Right ventricle myocardium inferior (tissue), 1 donor: ENCODE results near the gene PCDH9. TPM values are rescaled to one million over a fixed set of nuclear protein-coding genes. Genes with fewer than 3 reads are reported as not detected.

Source experiments
- ATAC-seq: fragments of 200-7000 bp; cut with Tn5 transposase; one replicate; pipeline ENCODE4 v1.9.1; 2020; ENCODE audit warnings: mild to moderate bottlenecking, moderate library complexity
- DNase-seq: peaks from one replicate; pipeline ENCODE4 v3.0.0; 2021; ENCODE audit errors: missing footprints
- intact Hi-C: fragments of 100-400 bp; cut with DNase I; formaldehyde crosslinking; loops from one replicate; pipeline ENCODE4 v1.11.0; 2022
- total RNA-seq: library from RNA; stranded (reverse); fragmentation: NEBNext Ultra II Directional; extraction: Animal tissue kit (Norgen Biotek cat#: 25700); gene quantifications from one replicate; pipeline ENCODE4 v1.2.1, GENCODE V29; 2021
- donor health status: DM: no; HTN: yes; CAD: no; lungs with severe emphysema.

PCDH9 gene
- total RNA-seq, 1 donor from 2014 or later, result 9.9 TPM

DNA sequence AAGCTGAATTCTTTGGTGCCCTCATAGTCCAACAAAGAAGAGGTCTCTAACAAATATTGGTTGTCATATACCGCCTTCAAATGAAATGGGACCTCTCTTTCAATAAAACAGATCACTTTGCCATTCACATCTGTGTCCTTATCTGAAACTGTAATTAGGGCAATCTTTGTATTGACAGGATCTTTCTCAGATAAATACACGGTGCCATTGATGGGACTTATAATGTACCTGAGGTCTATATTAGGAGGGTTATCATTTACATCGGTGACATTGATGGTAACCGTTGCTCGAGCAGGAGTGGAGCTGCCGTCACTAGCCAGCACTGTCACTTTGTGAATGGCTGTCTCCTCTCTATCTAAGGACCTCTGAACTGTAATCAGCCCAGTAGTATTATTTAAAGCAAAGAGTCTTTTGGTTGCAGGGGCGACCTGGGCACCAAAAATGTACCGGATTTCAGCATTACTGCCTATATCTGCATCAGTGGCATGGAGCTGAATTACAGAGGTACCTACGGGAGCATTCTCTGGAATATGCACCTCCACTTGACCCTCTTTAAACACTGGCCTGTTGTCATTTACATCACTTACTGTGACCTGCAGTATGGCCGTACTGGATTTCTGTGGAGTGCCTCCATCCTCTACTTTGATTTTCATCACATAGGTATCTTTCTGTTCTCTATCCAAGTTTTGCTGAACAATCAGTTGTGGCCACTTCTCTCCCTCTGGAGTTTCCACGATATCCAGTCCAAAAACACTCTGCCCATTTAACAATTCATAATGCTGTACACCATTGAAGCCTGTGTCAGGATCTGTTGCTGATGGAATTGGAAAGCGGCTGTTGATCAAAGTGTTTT lies 2.8 kb downstream of the PCDH9 start:
- ATAC-seq (no peak), DNase-seq (no peak)
- intact Hi-C loops, result loop anchor here (5.0 kb wide), 1 partner anchor 1570 kb away; no protein-coding TSS in a partner anchor

DNA sequence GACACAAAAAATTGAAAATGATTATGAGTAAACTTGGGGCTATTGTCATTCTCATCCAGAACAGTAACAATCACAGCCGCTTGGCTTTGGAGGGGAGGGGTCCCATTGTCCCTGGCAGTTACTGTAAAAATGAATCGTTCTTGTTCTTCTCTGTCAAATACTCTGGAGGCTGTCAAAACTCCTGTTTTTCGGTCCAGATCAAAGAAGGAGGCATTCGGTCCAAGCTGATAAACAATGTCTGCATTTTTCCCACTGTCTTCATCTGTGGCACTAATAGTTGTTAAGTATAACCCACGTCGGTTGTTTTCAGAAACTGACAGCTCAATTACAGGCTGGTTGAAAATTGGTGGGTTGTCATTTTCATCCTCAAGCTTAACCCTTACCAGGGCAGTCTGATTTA lies 3.4 kb downstream of the PCDH9 start:
- DNase-seq (no peak), ATAC-seq (no peak)
- intact Hi-C loops, result loop anchor here (5.0 kb wide), 1 partner anchor 1569 kb away; no protein-coding TSS in a partner anchor

DNA sequence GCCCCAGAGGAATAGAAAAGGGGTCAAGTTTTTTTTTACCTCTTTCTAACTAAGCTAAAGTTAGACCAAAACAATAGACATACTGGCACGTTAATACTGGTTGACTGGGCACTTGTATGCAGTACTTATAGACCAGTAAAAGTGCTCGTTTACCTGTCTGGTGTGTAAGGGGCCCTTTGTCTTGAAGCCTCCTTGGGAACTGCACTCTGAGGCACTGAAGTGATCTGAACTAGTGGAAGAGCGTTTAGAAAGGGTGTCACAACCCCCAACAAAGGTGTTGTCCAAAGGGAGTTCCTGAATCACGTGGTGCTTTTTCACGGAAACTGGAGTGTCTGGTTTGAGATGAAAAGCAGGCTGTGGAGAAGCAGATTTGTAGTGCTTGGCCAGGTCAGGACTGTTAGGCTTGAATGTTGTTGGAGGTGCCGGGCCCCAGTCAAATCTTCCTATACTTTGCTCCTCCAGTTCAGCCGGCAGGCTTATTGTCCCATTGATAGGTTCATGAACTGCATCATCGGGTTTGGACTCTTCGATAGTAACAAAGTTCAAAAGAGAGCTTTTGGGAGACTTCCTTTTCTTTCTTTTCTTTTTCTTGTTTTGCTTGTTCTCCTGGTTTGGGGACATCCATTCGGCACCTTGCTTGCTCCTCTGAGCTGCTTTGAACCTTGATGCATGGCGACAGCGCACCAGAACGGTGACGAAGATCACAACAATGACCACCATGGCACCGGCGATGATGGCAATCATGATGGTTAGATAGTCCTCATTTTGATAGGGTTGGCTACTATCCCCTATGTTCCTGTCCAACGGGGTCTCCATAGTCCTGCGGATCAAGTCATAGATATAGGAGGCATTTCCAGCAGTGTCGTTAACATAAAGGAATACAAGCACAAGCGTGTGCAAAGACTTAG lies 4.6 kb downstream of the PCDH9 start:
- DNase-seq (peak; percentile 56), ATAC-seq (no peak)
- intact Hi-C loops, result loop anchor here (5.0 kb wide), 1 partner anchor 1568 kb away; no protein-coding TSS in a partner anchor

DNA sequence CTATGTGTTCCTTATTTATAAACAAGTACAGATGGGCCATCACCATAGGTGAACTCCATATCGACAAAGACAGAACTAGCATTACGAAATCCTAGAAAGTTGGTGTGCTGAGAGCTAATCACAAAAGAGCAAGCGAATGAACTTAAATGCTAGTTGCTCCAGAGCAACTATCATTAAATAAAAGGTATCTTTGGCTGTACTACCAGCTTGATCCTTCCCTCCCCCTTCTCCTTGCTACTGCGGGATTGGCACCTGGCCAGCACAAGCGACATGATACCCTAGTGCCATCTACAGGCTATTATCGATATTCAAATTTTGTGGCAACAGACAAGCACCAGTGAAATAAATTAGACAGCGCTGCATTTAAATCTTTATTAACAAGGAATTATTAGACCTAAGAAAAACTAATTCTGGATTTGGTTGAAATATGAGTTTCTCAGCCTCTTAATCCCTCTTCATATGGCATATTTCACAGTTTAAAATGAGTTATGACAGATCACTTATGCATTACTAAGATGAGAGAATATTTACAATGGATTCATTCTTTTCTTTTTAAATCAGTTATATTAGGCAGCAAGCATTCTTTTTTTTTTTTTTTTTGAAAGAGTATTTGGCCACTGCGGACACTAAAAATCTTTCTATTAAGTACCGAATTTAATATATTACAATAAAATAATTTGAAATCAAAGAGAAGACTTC lies 5.8 kb downstream of the PCDH9 start:
- peak; percentile 89 for DNase-seq
- peak; percentile 84 for ATAC-seq
- intact Hi-C loops, result loop anchor here (1.0 to 5.0 kb wide), 3 partner anchors 77 to 537 kb away; no protein-coding TSS in a partner anchor

DNA sequence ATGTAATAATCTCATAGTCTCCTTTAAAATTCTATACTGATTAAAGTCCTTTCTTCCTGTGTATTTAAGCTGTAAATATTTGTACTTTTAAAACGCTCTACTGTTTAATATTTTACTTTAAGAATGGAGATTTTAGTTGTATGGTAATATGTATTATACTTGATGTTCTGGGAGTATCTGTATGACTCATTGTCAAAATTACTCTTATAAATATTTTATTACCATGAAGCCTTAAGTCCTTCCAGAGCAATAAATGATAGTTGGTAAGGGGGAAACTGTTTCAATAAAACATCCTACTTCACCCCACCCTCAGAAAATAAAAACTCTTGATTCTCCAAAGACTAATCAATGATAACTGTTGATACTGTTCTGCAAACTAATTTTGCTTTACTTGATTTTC lies 6.4 kb downstream of the PCDH9 start:
- intact Hi-C loops, result loop anchor here (1.0 to 5.0 kb wide), 3 partner anchors 76 to 536 kb away; no protein-coding TSS in a partner anchor
- DNase-seq (no peak), ATAC-seq (no peak)

DNA sequence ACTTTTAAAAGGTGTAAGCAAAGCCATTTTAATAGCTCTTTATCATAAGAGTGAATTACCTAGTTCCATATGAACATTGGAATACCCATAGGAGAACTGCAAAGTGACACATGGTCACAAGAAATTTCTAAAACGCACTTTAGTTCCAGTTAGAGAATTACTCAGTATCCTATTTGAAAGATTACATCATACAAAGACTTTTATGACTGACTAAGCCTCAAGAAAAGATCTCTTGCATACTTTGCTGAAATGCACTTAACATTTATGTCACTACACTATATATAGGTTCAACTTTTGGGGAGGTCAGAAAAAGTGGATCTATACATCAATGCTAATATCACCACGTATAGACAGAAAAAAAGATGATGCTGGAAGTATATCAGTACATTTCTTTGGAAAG lies 7.1 kb downstream of the PCDH9 start:
- no peak for DNase-seq
- intact Hi-C loops, result loop anchor here (5.0 kb wide), 2 partner anchors 76 to 536 kb away; no protein-coding TSS in a partner anchor
- no peak for ATAC-seq

DNA sequence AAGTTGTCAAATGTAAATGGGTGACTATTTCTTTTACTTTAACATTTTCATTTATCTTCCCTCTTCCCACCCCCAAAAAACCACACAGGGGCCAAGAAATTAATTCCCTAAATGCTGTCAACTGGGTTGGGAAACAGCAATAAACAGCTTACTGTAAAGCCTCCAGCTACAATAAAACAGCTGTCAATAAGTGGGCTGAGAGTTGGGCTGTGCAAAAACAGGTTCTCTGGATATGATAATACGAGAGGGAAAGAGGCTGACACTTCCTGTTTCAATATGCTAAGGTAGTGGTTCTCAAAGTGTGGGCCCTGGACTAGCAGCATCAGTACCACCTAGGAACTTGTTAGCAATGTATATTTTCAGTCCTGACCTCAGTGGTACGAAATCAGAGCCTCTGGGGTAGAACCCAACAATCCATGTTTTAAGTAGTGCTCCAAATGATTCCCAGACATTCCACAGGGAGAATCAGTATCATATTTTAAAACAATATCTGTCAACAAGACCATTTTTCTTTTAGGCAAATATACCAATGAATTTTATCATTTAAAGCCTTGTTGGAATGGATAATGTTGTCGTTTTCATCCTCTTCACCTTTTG lies 8.4 kb downstream of the PCDH9 start:
- no peak for ATAC-seq
- intact Hi-C loops, result loop anchor here (5.0 kb wide), 2 partner anchors 74 to 534 kb away; no protein-coding TSS in a partner anchor
- no peak for DNase-seq

DNA sequence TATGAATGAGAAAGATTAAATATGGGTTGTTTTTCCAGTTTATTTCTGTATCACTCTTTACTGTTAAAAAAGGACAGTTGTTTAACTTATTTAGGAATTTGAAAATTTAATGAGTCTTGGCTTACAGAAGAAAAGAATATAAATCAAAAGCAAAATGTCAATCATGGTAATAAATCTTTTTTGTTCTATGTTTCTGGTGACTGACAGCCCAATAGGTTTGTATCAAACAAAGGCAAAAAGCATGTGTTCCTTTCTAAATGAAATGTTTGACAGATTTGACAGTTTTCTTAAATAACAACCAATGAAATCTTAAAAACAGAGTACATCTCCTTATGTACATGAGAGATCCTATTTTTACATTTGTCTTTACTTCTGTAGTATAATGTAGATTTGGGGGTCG lies 11.0 kb downstream of the PCDH9 start:
- no peak for DNase-seq
- no peak for ATAC-seq
- intact Hi-C loops, result no loop called here

DNA sequence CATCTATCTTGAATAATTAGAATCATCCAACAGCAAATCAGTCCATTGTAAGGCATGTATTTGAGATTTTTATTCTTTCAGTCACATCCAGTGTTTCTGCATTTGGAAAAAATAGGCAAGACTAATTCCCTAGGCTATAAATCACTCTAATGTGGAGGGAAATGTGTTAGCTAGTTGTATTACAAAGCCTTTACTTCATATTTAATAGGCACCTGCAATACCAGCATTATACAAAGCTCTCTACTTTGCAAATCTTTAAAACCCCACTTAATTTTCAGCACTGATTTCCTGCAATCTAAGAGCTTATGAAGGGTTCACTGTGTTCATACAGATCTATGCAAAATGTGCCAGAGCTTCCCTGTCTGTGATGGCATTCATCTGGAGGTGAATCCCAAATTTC lies 12.3 kb downstream of the PCDH9 start:
- intact Hi-C loops, result no loop called here
- DNase-seq (no peak), ATAC-seq (no peak)

DNA sequence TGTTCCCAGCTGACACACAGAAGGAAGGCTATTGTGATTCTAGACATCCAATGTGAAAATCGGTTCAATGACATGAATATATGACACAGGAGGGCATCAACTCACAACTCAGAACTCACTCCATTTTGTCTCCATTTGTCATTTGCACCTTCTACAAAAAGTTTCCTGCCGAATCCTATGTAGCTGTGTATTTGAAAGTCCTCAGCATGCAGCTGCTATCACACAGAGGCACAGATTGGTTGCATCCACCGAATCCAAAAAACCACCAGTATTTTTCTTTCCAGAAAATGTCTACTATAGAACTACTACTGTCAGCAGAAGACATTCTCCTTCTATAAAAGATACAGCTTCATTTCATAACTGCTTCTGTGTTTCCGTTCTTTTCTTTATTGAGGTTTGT lies 13.3 kb downstream of the PCDH9 start:
- intact Hi-C loops, result no loop called here
- ATAC-seq (no peak), DNase-seq (no peak)

DNA sequence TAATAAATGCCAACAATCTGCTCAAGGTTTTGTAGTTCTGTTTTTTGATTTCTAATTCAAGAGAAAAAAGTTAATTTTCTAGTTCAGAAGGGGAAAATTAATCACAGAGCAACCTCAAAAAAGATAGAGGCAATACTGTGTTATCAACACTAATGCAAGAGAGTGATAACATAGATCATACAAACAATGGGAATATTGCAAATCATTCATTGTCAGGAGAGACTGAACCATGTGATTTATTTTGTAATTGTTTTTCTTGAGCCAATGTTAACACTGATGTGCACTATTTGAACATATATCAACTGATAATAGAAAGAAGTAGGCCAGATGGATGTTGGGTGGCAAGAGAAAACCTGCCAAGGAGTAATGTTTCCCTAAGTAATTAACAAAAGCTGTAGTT lies 19.9 kb downstream of the PCDH9 start:
- ATAC-seq (no peak), DNase-seq (no peak)
- intact Hi-C loops, result no loop called here

DNA sequence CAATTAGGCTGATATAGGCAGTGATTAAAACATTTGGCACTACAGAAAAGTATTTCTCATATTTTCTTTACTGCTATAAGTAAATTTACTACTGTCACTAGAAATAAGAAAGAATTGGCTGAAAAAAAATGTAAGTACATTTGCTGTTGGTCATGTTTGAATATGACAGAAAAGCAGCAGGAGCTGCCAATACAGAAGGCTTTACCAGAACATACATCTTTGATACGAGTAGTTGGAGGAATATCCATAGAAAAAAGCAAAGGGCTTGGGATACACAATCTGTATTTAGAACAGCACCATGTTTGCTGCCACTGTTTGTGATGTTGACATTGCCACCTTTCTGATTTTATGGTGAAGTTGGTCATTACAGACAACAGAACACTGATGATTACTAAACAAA lies 21.6 kb downstream of the PCDH9 start:
- intact Hi-C loops, result no loop called here
- no peak for DNase-seq
- no peak for ATAC-seq

DNA sequence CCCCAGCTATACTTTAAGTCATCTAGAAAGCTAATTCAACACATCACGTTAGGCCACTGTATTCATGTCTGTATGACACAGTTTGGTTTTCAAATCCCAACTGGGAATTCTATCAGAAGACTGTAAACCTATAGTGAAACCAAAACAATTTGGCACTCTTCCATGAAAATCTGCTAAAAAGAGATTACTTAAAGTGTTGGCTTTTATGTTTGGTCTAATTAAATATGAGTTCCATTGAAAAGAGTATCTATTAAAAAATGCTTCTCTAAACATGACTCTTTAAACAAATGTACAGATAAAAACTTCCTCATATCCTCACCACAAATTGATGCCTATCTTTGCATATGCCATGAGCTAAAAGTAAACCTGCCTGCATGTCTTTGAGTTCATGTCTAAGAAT lies 25.4 kb downstream of the PCDH9 start:
- ATAC-seq, result no peak
- intact Hi-C loops, result no loop called here
- DNase-seq, result no peak

DNA sequence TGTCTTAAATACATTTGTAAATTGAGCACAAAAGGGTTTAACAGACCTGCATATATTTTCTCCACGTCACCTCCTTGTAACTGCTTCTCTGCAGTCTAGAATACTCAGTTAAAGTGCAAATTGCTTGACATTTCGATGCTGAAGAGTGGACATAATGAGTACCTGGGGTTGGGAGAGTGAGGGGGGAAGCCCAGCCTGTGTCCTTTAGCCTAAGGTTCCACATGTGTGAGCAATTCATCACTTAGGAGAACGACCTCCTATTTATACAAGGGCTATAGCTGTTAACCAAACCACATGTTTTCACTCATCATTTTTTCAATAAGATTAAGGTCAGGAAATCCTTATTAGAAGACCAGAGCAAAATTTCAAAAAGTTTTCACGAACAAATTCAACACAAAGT lies 29.5 kb downstream of the PCDH9 start:
- intact Hi-C loops, result no loop called here
- no peak for DNase-seq
- ATAC-seq, result no peak

DNA sequence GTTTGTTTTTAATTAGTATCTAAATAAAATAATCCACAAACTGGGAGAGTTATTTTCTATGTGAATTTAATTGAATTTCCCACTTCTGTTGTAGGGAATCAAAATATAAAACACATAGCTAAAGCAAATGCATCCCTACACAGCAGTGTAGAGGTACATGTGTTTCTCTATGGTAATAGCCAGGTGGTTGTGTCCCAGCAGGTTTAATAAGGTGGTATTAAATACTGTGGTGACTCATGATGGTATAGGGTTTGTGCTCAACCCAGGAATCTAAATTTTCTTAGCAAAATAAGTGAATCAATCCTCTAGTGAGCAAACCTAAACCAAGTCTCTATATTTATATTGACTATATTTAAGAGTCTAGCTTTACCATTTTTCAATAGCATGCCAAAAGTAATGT lies 30.0 kb downstream of the PCDH9 start:
- ATAC-seq (no peak), DNase-seq (no peak)
- intact Hi-C loops, result no loop called here

DNA sequence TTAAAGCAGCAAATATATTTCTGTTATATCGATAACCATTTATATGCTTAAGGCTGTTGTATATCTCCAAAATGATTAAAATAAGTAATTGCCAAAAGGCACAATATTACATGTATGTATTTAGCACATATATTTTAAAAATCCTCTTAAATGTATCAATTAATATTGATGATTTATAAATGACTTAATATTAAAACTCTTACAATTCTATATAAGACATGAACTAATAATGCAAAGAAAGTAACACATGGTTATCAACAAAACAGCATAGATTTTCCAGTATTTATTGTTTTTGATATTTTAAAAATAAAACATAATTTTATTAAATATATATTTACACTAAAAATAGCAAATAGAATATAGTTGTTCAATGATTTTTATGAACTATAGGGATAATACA lies 32.4 kb downstream of the PCDH9 start:
- intact Hi-C loops, result no loop called here
- no peak for ATAC-seq
- no peak for DNase-seq

DNA sequence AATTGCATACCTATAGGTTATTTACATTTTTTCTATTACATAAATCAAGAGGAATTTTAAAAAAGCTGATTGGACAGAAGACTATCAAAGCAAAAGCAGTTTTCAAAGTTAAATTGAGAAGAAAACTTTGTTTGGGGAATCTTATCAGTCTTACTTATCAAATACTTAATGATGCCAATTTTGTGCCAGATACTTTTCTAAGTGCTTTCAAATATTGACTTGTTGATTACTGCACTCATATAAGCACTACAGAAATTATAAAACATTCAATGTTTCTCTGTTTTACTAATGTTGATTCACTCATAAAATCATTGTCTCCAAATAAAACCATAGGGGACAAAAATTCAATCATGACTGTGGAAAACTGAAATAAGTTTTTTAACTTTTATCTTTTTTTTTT lies 36.2 kb downstream of the PCDH9 start:
- intact Hi-C loops, result no loop called here
- DNase-seq, result no peak
- ATAC-seq, result no peak

DNA sequence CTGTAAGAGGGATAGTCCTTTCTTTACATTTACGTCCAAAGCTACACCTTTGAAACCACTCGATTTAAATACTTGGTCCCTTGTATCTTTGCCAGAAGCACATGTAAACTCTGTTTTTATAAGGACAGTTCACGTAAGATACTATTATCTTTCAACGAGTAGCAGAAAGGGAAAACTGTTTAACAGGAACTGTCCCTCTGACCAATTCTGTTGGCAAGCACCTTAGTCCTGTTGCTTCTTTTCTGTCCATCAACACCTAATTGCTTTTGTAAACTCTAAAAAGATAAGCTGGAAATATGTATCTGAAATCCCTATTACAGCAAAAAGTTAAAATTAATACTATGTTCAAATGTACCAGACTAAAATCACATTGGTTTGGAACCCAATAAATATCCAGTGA lies 37.4 kb downstream of the PCDH9 start:
- intact Hi-C loops, result no loop called here

More for the DNA sequence above, 37.4 kb downstream of the PCDH9 start:
- ATAC-seq (no peak), DNase-seq (no peak)
